ENCODE measurements around the gene ERP29.

Gene ERP29

GRCh38 chr12:112015938-112016337, 2.7 kb downstream of the ERP29 start:
- no peak overlapping the region for H3K27ac ChIP-seq
- no peak for TF ChIP-seq ZFX (IDR thresholded peaks at IDR 0.05)
- no peak for TF ChIP-seq CTCF (conservative IDR thresholded peaks at IDR 0.05)

- no peak overlapping the region for H3K27ac ChIP-seq
- TF ChIP-seq CTCF (conservative IDR thresholded peaks at IDR 0.05) (no peak), ZFX (IDR thresholded peaks at IDR 0.05) (no peak)
These were observed 3.8 kb downstream of the ERP29 start for GRCh38 chr12:112017041-112017440.

GRCh38 chr12:112018571-112019237, 5.5 kb downstream of the ERP29 start:
- no peak for TF ChIP-seq CTCF (conservative IDR thresholded peaks at IDR 0.05)
- H3K27ac ChIP-seq = no peak overlapping the region

- TF ChIP-seq ZFX (IDR thresholded peaks at IDR 0.05) (no peak), CTCF (conservative IDR thresholded peaks at IDR 0.05) (no peak)
- H3K27ac ChIP-seq = no peak overlapping the region
These were observed 7.8 kb downstream of the ERP29 start for GRCh38 chr12:112020947-112021457.

GRCh38 chr12:112022241-112023016, 9.2 kb downstream of the ERP29 start:
- no peak overlapping the region for H3K27ac ChIP-seq
- TF ChIP-seq ZFX (IDR thresholded peaks at IDR 0.05) (no peak), CTCF (conservative IDR thresholded peaks at IDR 0.05) (no peak)

- H3K27ac ChIP-seq = no peak overlapping the region
- TF ChIP-seq ZFX (IDR thresholded peaks at IDR 0.05) (no peak), CTCF (conservative IDR thresholded peaks at IDR 0.05) (no peak)
These were observed 10.7 kb downstream of the ERP29 start for GRCh38 chr12:112023759-112024396.

All from C4-2B (cell line).